ENCODE data around the gene NKD1.

- no peak for TF ChIP-seq EP300 (IDR thresholded peaks at IDR 0.05)
- TF ChIP-seq, protein P1, sequence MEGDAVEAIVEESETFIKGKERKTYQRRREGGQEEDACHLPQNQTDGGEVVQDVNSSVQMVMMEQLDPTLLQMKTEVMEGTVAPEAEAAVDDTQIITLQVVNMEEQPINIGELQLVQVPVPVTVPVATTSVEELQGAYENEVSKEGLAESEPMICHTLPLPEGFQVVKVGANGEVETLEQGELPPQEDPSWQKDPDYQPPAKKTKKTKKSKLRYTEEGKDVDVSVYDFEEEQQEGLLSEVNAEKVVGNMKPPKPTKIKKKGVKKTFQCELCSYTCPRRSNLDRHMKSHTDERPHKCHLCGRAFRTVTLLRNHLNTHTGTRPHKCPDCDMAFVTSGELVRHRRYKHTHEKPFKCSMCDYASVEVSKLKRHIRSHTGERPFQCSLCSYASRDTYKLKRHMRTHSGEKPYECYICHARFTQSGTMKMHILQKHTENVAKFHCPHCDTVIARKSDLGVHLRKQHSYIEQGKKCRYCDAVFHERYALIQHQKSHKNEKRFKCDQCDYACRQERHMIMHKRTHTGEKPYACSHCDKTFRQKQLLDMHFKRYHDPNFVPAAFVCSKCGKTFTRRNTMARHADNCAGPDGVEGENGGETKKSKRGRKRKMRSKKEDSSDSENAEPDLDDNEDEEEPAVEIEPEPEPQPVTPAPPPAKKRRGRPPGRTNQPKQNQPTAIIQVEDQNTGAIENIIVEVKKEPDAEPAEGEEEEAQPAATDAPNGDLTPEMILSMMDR (IDR thresholded peaks at IDR 0.05): no peak
These were observed 22.5 kb upstream of the NKD1 start for GRCh38 chr16:50525716-50526115.

All from stomach (tissue), 4 donors.